Measurements from ENCODE around the gene TRRAP.
"Not testable (repeated sequence)": the region's sequence is repeated elsewhere in the genome, so short reads cannot be mapped to it uniquely, and the experiment has no call there.

The TRRAP gene

GRCh38 chr7:98866765-98867164, 11.6 kb upstream of the TRRAP start:
- DNase-seq = no peak

- DNase-seq = peak; percentile 39 to 68 (median 62)
Measured at GRCh38 chr7:98868450-98868849, 9.9 kb upstream of the TRRAP start.

GRCh38 chr7:98869027-98869596, 9.2 kb upstream of the TRRAP start:
- peak in 1 of 4 experiments; percentile 6 for DNase-seq

GRCh38 chr7:98869597-98870120, 8.7 kb upstream of the TRRAP start, which contains the start of gene TMEM130:
Gene TMEM130 (minus strand): TSS chr7:98870014. CDS start chr7:98869861, 153 bp downstream.
- DNase-seq = peak in 1 of 4 experiments; percentile 20

- peak; percentile 59 to 74 (median 68) for DNase-seq
Measured at GRCh38 chr7:98870121-98870651, 8.1 kb upstream of the TRRAP start.

- no peak for DNase-seq
Measured at GRCh38 chr7:98870807-98871491, 7.4 kb upstream of the TRRAP start.

GRCh38 chr7:98872328-98872924, 5.9 kb upstream of the TRRAP start:
- DNase-seq = peak; percentile 44 to 71 (median 68)

GRCh38 chr7:98873610-98874009, 4.7 kb upstream of the TRRAP start:
- DNase-seq = not testable (repeated sequence)

GRCh38 chr7:98874942-98875341, 3.4 kb upstream of the TRRAP start:
- no peak for DNase-seq

- DNase-seq = no peak
Measured at GRCh38 chr7:98875501-98875900, 2.8 kb upstream of the TRRAP start.

- DNase-seq = no peak
Measured at GRCh38 chr7:98877146-98877545, 1.2 kb upstream of the TRRAP start.

- no peak for DNase-seq
Measured at GRCh38 chr7:98877692-98878364, 504 bp upstream of the TRRAP start.

- peak; percentile 2 to 31 (median 17) for DNase-seq
Measured at GRCh38 chr7:98879198-98879978, 1.1 kb downstream of the TRRAP start.

- no peak for DNase-seq
Measured at GRCh38 chr7:98879979-98880315, 1.6 kb downstream of the TRRAP start.

- DNase-seq = no peak
Measured at GRCh38 chr7:98880485-98880884, 2.2 kb downstream of the TRRAP start.

- DNase-seq = no peak
Measured at GRCh38 chr7:98881561-98882315, 3.4 kb downstream of the TRRAP start.

GRCh38 chr7:98884416-98884815, 6.1 kb downstream of the TRRAP start:
- DNase-seq = no peak

GRCh38 chr7:98887038-98887437, 8.7 kb downstream of the TRRAP start:
- no peak for DNase-seq

- no peak for DNase-seq
Measured at GRCh38 chr7:98892609-98893008, 14.3 kb downstream of the TRRAP start.

GRCh38 chr7:98899816-98900215, 21.5 kb downstream of the TRRAP start:
- DNase-seq = no peak

- DNase-seq = no peak
Measured at GRCh38 chr7:98900815-98901214, 22.5 kb downstream of the TRRAP start.
